Measurements from ENCODE around the gene PITX2. TPM values are rescaled to one million over a fixed set of nuclear protein-coding genes. Genes with fewer than 3 reads are reported as not detected.

The PITX2 gene
- total RNA-seq, 4 donors from 2014 or later, result 0.34 to 1.1 (median 0.48) TPM

DNA sequence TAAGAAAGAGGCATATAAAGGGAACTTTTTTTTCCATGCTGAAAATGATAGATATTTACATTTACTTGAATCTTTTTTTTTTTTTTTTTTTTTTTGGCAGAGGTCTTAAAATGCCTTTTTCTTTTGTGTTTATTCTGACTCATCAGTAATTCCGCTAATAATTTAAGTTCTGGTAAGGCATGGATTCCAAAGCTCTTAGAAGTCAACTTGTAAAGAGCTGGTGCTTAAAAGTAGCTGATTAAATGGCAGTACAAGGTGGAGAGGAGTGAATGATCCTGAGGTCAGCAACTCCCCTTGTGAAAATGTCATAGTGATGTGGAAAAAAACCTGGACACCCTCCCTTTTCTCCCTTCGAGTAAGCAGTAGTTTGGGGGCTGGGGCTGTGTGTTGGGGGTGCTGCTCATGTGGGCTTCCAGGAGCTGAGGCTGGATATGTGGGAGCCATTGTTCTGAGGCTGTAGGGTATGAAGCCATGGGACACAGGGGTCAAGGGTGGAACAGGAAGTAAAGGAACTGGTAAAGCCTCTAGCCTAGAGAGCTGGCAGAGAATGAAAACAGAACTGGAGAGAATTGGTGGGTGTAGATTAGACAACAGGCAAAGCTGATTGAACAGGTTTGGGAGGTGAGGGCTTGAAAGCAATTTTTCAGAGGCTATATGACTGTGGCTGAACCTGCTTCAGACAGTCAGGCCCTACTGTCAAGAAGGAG is 41.0 kb upstream of the PITX2 start:
- 34 to 65% methylated on average over 2 of the region's 2 CpGs for WGBS, 2 donors
- DNase-seq (ENCODE audit: low spot score in 2 of 2), result no peak
- no peak for TF ChIP-seq POLR2A (IDR thresholded peaks at IDR 0.05)
- TF ChIP-seq, protein P1, sequence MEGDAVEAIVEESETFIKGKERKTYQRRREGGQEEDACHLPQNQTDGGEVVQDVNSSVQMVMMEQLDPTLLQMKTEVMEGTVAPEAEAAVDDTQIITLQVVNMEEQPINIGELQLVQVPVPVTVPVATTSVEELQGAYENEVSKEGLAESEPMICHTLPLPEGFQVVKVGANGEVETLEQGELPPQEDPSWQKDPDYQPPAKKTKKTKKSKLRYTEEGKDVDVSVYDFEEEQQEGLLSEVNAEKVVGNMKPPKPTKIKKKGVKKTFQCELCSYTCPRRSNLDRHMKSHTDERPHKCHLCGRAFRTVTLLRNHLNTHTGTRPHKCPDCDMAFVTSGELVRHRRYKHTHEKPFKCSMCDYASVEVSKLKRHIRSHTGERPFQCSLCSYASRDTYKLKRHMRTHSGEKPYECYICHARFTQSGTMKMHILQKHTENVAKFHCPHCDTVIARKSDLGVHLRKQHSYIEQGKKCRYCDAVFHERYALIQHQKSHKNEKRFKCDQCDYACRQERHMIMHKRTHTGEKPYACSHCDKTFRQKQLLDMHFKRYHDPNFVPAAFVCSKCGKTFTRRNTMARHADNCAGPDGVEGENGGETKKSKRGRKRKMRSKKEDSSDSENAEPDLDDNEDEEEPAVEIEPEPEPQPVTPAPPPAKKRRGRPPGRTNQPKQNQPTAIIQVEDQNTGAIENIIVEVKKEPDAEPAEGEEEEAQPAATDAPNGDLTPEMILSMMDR (IDR thresholded peaks at IDR 0.05), result no peak
- no peak overlapping the region for H3K4me3 ChIP-seq (ENCODE audit: low read depth, poor library complexity, severe bottlenecking)
- intact Hi-C loops (cut with DNase I; ENCODE audit: low total_unique reads), result no loop called here

DNA sequence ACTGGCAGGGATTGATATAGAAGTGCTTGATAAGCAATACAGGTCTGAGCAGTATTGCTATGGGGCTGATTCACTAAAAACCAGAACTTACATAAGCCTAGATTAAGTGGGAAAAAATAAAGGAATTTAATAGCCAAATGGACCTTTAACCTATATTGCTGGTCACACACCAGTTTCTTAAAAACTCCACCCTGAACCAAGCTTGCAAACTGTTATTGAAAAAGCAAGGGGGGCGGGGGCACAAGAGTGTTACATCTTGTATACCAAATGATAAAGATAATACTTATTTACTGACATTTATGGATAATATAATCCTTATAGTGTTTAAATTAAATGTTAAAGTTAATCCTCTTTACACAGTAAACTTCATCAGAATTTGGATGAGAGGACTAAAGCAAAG is 40.3 kb upstream of the PITX2 start:
- no peak for DNase-seq (ENCODE audit: low spot score in 2 of 2)
- intact Hi-C loops (cut with DNase I; ENCODE audit: low total_unique reads), result no loop called here
- TF ChIP-seq POLR2A (IDR thresholded peaks at IDR 0.05), result no peak
- TF ChIP-seq, protein P1 (IDR thresholded peaks at IDR 0.05), result no peak
- H3K4me3 ChIP-seq (ENCODE audit: low read depth, poor library complexity, severe bottlenecking), result no peak overlapping the region
- 85 to 91% methylated on average over 1 of the region's 1 CpG for WGBS, 2 donors

- TF ChIP-seq POLR2A (IDR thresholded peaks at IDR 0.05), result no peak
- TF ChIP-seq, protein P1 (IDR thresholded peaks at IDR 0.05), result no peak
- WGBS, 2 donors, result 91 to 92% methylated on average over 2 of the region's 2 CpGs
- DNase-seq (ENCODE audit: low spot score in 2 of 2), result no peak
- intact Hi-C loops (cut with DNase I; ENCODE audit: low total_unique reads), result no loop called here
- H3K4me3 ChIP-seq (ENCODE audit: low read depth, poor library complexity, severe bottlenecking), result no peak overlapping the region
Measured at GRCh38 chr4:110660755-110661154, 37.9 kb upstream of the PITX2 start.

GRCh38 chr4:110654254-110654635 is 31.4 kb upstream of the PITX2 start:
- no peak for TF ChIP-seq POLR2A (IDR thresholded peaks at IDR 0.05)
- TF ChIP-seq, protein P1 (IDR thresholded peaks at IDR 0.05), result no peak
- no peak overlapping the region for H3K4me3 ChIP-seq (ENCODE audit: low read depth, poor library complexity, severe bottlenecking)
- intact Hi-C loops (cut with DNase I; ENCODE audit: low total_unique reads), result no loop called here
- DNase-seq (ENCODE audit: low spot score in 2 of 2), result no peak

DNA sequence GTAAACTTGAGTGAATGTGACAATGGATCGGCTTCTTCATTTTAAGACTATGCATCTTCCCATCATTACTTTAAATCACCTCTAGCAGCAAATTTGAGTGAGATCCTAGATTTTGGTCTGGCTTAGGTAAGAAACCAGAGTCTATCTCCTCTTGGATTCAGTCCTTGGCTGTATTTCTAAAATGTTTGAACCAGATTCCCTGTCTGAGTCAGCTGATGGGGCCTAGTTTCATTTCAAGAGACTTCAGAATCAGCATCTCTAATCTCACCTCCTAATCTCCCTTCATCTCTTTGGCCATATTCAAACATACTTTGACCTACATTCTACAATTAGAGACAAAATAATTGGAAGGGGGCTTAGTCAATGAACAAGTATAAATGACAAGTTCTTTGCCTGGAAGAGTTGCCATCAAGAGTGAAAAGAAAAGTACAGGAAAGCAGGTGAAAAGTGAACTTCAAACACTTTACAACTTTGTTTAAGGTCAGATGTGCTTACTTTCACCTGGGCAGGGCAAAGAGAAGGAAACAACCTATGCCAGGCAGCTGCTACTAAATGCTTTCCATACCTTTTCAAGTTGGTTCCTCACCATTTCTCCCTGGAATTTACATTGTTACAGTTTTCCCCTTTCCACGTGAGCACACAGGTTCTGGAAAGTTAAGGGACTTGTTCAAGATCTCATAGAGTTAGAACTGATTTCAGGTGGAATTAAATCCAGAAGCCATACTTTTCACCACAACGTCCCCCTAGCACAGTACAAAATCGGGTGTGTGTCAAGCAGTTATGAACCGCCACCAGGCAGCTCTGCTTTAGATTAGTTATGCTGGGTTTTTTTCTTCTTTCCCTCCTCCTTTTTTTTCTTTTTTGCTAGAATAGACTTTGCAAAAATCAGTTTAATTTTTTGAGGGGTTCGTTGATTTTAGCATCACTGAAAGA is 30.7 kb upstream of the PITX2 start:
- TF ChIP-seq POLR2A (IDR thresholded peaks at IDR 0.05), result no peak
- TF ChIP-seq, protein P1 (IDR thresholded peaks at IDR 0.05), result no peak
- DNase-seq (ENCODE audit: low spot score in 2 of 2), result no peak
- intact Hi-C loops (cut with DNase I; ENCODE audit: low total_unique reads), result no loop called here
- no peak overlapping the region for H3K4me3 ChIP-seq (ENCODE audit: low read depth, poor library complexity, severe bottlenecking)
- WGBS, 2 donors, result 71 to 73% methylated on average over 6 of the region's 6 CpGs

All from lower leg skin (tissue), 4 donors.